Loucy (cell line): ENCODE data around the gene BHLHE40.
A peak's percentile ranks its signal among the peaks of the same experiment; 100 is the strongest.

Experiments used
- H2AFZ ChIP-seq: fragments of 200-600 bp; sonication (generic); 2 replicates; pipeline ENCODE4 v1.6.0; 2016; ENCODE audit warnings: antibody characterized with exemption, mild to moderate bottlenecking, low read length, moderate library complexity
- H3F3A ChIP-seq: fragments of 200-600 bp; 2 replicates; pipeline ENCODE4 v1.6.0; 2016; ENCODE audit warnings: antibody characterized with exemption, low read depth, mild to moderate bottlenecking
- H3K27me3 ChIP-seq: fragments of 200-600 bp; sonication (generic); 2 replicates; pipeline ENCODE4 v1.6.1; 2014; ENCODE audit warnings: low read length, mild to moderate bottlenecking; ENCODE audit not compliant: insufficient read depth, poor library complexity, severe bottlenecking
- H3K36me3 ChIP-seq: fragments of 200-600 bp; sonication (generic); 2 replicates; pipeline ENCODE4 v1.6.1; 2016; ENCODE audit warnings: low read length; ENCODE audit not compliant: insufficient read depth
- H3K4me1 ChIP-seq: fragments of 200-600 bp; sonication (generic); 2 replicates; pipeline ENCODE4 v1.5.1; 2014; ENCODE audit warnings: low read length, mild to moderate bottlenecking; ENCODE audit not compliant: insufficient read depth, poor library complexity, severe bottlenecking
- H3K4me2 ChIP-seq: fragments of 200-600 bp; sonication (generic); 2 replicates; pipeline ENCODE4 v1.6.0; 2014; ENCODE audit warnings: antibody characterized with exemption, low read length, low read depth, mild to moderate bottlenecking; ENCODE audit not compliant: poor library complexity, severe bottlenecking
- H3K4me3 ChIP-seq: fragments of 200-600 bp; sonication (generic); 2 replicates; pipeline ENCODE4 v1.5.1; 2014; ENCODE audit warnings: low read length, mild to moderate bottlenecking, mixed read lengths; ENCODE audit not compliant: poor library complexity, severe bottlenecking
- H3K79me2 ChIP-seq: fragments of 200-600 bp; sonication (generic); 2 replicates; pipeline ENCODE4 v1.6.1; 2014; ENCODE audit warnings: low read length; ENCODE audit not compliant: insufficient read depth
- H3K9ac ChIP-seq: fragments of 200-600 bp; sonication (generic); 2 replicates; pipeline ENCODE4 v1.6.0; 2014; ENCODE audit warnings: mild to moderate bottlenecking, low read depth, low read length, moderate library complexity; ENCODE audit not compliant: poor library complexity, severe bottlenecking
- H3K9me2 ChIP-seq: fragments of 200-600 bp; sonication (generic); replicated peaks from 2 replicates; pipeline ENCODE4 v1.6.1; 2016; ENCODE audit warnings: low read depth, low read length, mixed read lengths
- H3K9me3 ChIP-seq: fragments of 200-600 bp; sonication (generic); 2 replicates; pipeline ENCODE4 v1.6.1; 2014; ENCODE audit warnings: mild to moderate bottlenecking, antibody characterized with exemption, low read length, low read depth; ENCODE audit not compliant: insufficient read depth
- H4K20me1 ChIP-seq: fragments of 200-600 bp; sonication (generic); 2 replicates; pipeline ENCODE4 v1.6.0; 2014; ENCODE audit warnings: antibody characterized with exemption, low read length, mild to moderate bottlenecking; ENCODE audit not compliant: insufficient read depth, poor library complexity, severe bottlenecking
- EZH2phosphoT487 ChIP-seq: fragments of 200-600 bp; IDR thresholded peaks from 2 replicates; pipeline ENCODE4 v1.6.1; 2018; ENCODE audit warnings: antibody characterized with exemption, mild to moderate bottlenecking, moderate library complexity, borderline replicate concordance
- TF ChIP-seq, protein P1 (sequence below): fragments of 200-600 bp; sonication (generic); conservative IDR thresholded peaks from 2 replicates; pipeline ENCODE4 v1.5.1; 2014; ENCODE audit warnings: mild to moderate bottlenecking, antibody characterized with exemption, low read length

Gene BHLHE40

DNA sequence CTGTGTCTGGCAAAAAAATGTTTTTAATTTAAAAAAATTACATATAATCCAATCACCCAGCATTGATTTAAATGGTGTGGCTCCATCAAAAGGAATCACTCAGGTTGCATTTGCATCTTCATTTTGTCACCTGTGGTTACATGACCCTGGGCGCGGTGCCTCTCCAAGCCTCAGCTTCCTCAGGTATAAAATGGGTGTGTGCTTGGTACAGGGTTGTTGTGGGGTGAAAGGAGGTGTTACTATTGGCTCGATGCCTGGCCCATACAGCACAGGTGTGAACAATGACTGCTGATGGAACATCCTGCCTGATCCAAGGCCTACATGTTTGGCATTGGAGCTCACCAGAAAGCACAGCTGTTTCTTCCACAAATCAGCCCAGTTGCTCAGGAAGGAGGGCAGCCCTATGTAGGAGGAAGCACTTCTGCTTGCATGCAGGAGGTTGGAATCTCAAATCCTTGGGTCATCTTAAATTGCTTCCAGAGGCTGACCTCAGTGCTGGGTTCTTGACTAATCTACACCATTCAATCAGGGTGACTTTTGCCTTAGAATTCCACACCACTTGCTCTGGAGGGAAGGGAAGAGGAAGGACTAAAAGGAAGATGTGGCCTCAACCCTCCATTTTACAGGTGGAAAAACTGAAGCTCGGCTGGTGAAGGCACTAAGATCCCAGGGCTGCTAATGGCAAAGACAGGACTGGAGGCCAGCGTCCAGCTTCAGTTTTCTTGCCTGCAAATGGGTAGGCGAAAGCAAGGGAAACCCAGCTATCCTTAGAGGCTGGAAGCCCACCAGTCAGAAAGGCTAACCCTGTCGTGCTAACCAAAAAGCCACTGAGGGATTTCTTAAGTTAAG is 31.7 kb downstream of the BHLHE40 start:
- Histone ChIP-seq H3K9me3 (no peaks in the 10 kb centered on the region), H4K20me1 (no peaks in the 10 kb centered on the region), H3K27me3 (no peaks in the 10 kb centered on the region), H3K4me2 (no peak overlapping the region), H2AFZ (peak overlapping the region; percentile 13; the same call in 1 of the 2 replicates), H3K9ac (no peak overlapping the region), H3K9me2 (no peaks in the 10 kb centered on the region), H3F3A (no peaks in the 10 kb centered on the region), H3K4me3 (no peak overlapping the region), H3K79me2 (no peaks in the 10 kb centered on the region), H3K4me1 (peaks cover 32% of the 10 kb centered on the region), H3K36me3 (no peaks in the 10 kb centered on the region)
- TF ChIP-seq EZH2phosphoT487: no peak
- TF ChIP-seq, protein P1, sequence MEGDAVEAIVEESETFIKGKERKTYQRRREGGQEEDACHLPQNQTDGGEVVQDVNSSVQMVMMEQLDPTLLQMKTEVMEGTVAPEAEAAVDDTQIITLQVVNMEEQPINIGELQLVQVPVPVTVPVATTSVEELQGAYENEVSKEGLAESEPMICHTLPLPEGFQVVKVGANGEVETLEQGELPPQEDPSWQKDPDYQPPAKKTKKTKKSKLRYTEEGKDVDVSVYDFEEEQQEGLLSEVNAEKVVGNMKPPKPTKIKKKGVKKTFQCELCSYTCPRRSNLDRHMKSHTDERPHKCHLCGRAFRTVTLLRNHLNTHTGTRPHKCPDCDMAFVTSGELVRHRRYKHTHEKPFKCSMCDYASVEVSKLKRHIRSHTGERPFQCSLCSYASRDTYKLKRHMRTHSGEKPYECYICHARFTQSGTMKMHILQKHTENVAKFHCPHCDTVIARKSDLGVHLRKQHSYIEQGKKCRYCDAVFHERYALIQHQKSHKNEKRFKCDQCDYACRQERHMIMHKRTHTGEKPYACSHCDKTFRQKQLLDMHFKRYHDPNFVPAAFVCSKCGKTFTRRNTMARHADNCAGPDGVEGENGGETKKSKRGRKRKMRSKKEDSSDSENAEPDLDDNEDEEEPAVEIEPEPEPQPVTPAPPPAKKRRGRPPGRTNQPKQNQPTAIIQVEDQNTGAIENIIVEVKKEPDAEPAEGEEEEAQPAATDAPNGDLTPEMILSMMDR: no peak

DNA sequence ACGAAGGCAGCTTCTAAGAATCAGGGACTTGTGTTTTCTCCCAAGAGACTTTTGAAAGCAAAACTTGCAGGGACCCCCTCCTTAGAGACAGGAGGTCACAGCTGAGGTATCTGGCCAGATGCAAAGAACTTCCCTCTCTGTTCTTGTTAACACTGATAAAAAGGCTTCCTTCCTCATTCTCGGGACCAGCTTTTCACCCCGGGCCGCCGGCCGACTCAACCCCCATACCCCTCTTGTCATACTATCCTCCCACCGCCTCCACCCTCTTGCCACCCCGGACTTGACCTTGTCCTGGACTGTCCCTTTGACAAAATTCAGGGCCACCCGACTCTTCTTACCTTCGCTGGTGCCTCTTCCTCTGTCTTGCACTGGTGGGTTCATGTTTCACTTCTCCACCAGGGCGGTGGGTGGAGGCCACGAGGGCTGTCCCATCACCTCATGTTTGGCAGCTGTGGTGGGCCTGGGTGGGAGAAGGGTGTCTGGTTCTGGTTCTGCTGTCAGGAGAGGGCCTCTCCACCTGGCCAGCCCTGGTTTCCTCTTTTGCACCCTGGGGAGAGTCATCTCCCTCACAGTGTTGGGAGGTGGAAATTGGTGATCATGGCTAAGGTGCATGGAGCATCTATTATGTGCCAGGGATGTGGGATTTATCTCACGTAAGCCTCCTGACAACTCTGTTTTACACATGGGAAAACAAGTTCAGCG is 32.5 kb downstream of the BHLHE40 start:
- Histone ChIP-seq H4K20me1 (no peaks in the 10 kb centered on the region), H3K36me3 (no peaks in the 10 kb centered on the region), H3K27me3 (no peaks in the 10 kb centered on the region), H3F3A (no peaks in the 10 kb centered on the region), H2AFZ (peak overlapping the region; percentile 13; the same call in 1 of the 2 replicates), H3K4me2 (peak overlapping the region; percentile 7), H3K79me2 (no peaks in the 10 kb centered on the region), H3K4me1 (peaks cover 40% of the 10 kb centered on the region), H3K4me3 (no peak overlapping the region), H3K9ac (no peak overlapping the region), H3K9me2 (no peaks in the 10 kb centered on the region), H3K9me3 (no peaks in the 10 kb centered on the region)
- no peak for TF ChIP-seq EZH2phosphoT487
- TF ChIP-seq, protein P1: no peak

DNA sequence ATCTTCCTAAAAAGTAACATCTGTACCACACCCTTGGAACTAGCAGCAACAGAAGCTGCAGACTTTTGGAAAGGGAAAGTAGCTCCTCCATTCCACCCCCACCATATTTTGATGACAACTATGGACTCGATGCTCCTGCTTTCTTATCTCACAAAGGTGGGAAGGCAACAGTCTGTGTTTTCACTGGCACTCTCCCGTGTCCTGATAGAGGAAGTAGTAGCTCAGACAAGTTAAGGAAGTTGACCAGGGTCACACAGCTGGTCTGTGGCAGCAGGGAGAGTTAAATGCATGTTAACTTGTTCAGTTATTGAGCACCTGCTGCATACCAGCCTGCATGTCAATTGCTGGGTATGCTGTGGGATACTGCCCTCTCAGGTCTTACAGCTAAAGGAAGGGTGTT is 33.1 kb downstream of the BHLHE40 start:
- H3K4me3 ChIP-seq: no peak overlapping the region
- no peaks in the 10 kb centered on the region for H3K9me3 ChIP-seq
- no peaks in the 10 kb centered on the region for H3K36me3 ChIP-seq
- no peaks in the 10 kb centered on the region for H3K27me3 ChIP-seq
- no peak overlapping the region for H2AFZ ChIP-seq
- H3K9ac ChIP-seq: no peak overlapping the region
- H3K79me2 ChIP-seq: no peaks in the 10 kb centered on the region
- no peaks in the 10 kb centered on the region for H3F3A ChIP-seq
- no peaks in the 10 kb centered on the region for H4K20me1 ChIP-seq
- H3K9me2 ChIP-seq: no peaks in the 10 kb centered on the region
- TF ChIP-seq, protein P1: no peak
- TF ChIP-seq EZH2phosphoT487: no peak
- peaks cover 45% of the 10 kb centered on the region for H3K4me1 ChIP-seq
- no peak overlapping the region for H3K4me2 ChIP-seq
